ENCODE data around the gene CFHR4. TPM values are rescaled to one million over a fixed set of nuclear protein-coding genes. Genes with fewer than 3 reads are reported as not detected.

CFHR4 gene
- total RNA-seq, 1 experiment from 2014 or later, result not detected

DNA sequence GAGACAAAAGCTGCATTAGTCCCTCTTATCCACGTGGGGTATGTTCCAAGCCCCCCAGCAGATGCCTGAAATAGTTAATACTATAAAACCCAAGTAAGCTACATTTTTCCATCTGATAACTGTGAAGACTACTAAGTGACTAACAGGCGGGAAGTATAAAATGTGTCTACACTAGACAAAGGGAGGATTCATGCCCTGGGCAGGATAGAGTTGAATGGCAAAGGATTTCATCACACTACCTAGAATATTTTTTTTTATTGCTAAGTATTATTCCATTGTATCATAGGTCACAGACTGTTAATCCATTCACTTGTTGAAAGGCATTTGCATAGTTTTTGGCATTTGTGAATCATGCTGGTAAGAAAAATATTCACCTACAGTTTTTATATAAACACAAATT is 26.4 kb upstream of the CFHR4 start:
- H3K36me3 Mint-ChIP-seq (ENCODE audit: insufficient read depth, unreplicated experiment), result no peaks in the 10 kb centered on the region
- TF ChIP-seq, protein P1, sequence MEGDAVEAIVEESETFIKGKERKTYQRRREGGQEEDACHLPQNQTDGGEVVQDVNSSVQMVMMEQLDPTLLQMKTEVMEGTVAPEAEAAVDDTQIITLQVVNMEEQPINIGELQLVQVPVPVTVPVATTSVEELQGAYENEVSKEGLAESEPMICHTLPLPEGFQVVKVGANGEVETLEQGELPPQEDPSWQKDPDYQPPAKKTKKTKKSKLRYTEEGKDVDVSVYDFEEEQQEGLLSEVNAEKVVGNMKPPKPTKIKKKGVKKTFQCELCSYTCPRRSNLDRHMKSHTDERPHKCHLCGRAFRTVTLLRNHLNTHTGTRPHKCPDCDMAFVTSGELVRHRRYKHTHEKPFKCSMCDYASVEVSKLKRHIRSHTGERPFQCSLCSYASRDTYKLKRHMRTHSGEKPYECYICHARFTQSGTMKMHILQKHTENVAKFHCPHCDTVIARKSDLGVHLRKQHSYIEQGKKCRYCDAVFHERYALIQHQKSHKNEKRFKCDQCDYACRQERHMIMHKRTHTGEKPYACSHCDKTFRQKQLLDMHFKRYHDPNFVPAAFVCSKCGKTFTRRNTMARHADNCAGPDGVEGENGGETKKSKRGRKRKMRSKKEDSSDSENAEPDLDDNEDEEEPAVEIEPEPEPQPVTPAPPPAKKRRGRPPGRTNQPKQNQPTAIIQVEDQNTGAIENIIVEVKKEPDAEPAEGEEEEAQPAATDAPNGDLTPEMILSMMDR (IDR thresholded peaks at IDR 0.05; ENCODE audit: insufficient read depth in 1 of 2, low read depth in 1 of 2, low read length in 1 of 2, severe bottlenecking in 1 of 2, unreplicated experiment in 1 of 2), result no peak
- H3K4me3 ChIP-seq (ENCODE audit: low read depth, low read length), result no peak overlapping the region
- H3K36me3 ChIP-seq (ENCODE audit: control insufficient read depth, insufficient read depth, low read length), result no peaks in the 10 kb centered on the region
- no peaks in the 10 kb centered on the region for H3K27me3 Mint-ChIP-seq (ENCODE audit: insufficient read depth, unreplicated experiment)
- no peak overlapping the region for H3K27ac Mint-ChIP-seq (ENCODE audit: unreplicated experiment)
- H3K4me1 ChIP-seq, result no peaks in the 10 kb centered on the region
- ChIA-PET POLR2A (no interaction called here), CTCF (no interaction called here)
- no TSS peak for BruUV-seq (replicated peaks)
- H3K4me1 Mint-ChIP-seq (ENCODE audit: low read depth, unreplicated experiment), result no peaks in the 10 kb centered on the region
- H3K27me3 ChIP-seq (replicated peaks; ENCODE audit: control insufficient read depth, insufficient read depth, low read length), result no peaks in the 10 kb centered on the region
- H3K9me3 ChIP-seq, result no peaks in the 10 kb centered on the region
- intact Hi-C loops (cut with micrococcal nuclease; ENCODE audit: unreplicated experiment), result no loop called here
- peaks cover 9% of the 10 kb centered on the region for H3K9me3 Mint-ChIP-seq (ENCODE audit: unreplicated experiment)
- no peak for DNase-seq
- H3K4me3 Mint-ChIP-seq (ENCODE audit: unreplicated experiment), result no peak overlapping the region

DNA sequence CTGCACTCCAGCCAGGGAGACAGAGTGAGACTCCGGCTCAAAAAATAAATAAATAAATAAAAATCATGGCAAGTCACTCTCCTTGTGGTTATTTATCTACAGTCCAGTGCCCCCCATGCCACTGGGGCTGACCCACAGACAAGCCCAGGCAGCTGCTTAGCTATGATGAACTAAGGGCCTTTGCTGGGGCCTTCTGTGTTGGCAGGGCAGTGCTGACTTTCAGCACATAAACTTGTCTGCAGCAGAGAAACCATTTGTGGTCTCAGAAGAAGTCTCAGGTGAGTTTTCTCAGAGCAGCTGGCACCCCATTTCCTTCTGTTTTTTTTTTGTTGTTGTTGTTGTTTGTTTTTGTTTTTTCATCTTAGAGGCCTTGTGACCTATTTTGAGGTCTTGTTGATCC is 20.9 kb upstream of the CFHR4 start:
- Histone ChIP-seq H3K4me1 (no peaks in the 10 kb centered on the region), H3K36me3 (ENCODE audit: control insufficient read depth, insufficient read depth, low read length) (no peaks in the 10 kb centered on the region), H3K4me3 (ENCODE audit: low read depth, low read length) (no peak overlapping the region), H3K27me3 (replicated peaks; ENCODE audit: control insufficient read depth, insufficient read depth, low read length) (no peaks in the 10 kb centered on the region), H3K9me3 (no peaks in the 10 kb centered on the region)
- ChIA-PET CTCF (no interaction called here), POLR2A (no interaction called here)
- no peaks in the 10 kb centered on the region for H3K4me1 Mint-ChIP-seq (ENCODE audit: low read depth, unreplicated experiment)
- TF ChIP-seq, protein P1 (IDR thresholded peaks at IDR 0.05; ENCODE audit: insufficient read depth in 1 of 2, low read depth in 1 of 2, low read length in 1 of 2, severe bottlenecking in 1 of 2, unreplicated experiment in 1 of 2), result no peak
- H3K27ac Mint-ChIP-seq (ENCODE audit: unreplicated experiment), result no peak overlapping the region
- no peak overlapping the region for H3K4me3 Mint-ChIP-seq (ENCODE audit: unreplicated experiment)
- H3K36me3 Mint-ChIP-seq (ENCODE audit: insufficient read depth, unreplicated experiment), result no peaks in the 10 kb centered on the region
- DNase-seq, result no peak
- no peaks in the 10 kb centered on the region for H3K27me3 Mint-ChIP-seq (ENCODE audit: insufficient read depth, unreplicated experiment)
- intact Hi-C loops (cut with micrococcal nuclease; ENCODE audit: unreplicated experiment), result no loop called here
- no peaks in the 10 kb centered on the region for H3K9me3 Mint-ChIP-seq (ENCODE audit: unreplicated experiment)
- no TSS peak for BruUV-seq (replicated peaks)

DNA sequence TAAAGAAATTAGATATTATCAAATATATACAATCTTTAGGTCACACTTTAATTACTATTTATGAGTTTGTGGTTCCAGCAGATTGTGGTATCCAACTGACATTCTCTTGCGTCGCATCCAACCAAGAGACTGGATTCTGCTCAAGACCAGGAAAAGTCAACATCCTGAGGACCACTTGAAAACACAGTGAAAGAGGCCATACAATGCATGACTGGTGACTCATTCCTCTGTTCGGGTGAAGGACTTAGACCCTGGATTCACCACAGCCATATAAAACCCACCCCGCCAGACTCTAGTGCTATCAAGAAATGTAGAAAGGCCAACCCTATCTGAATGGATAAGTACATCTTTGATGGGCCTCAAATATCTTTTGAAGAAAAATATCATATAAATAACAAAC is 14.5 kb upstream of the CFHR4 start:
- no peaks in the 10 kb centered on the region for H3K4me1 ChIP-seq
- no peak overlapping the region for H3K4me3 ChIP-seq (ENCODE audit: low read depth, low read length)
- no peaks in the 10 kb centered on the region for H3K36me3 Mint-ChIP-seq (ENCODE audit: insufficient read depth, unreplicated experiment)
- no peaks in the 10 kb centered on the region for H3K4me1 Mint-ChIP-seq (ENCODE audit: low read depth, unreplicated experiment)
- no peak overlapping the region for H3K4me3 Mint-ChIP-seq (ENCODE audit: unreplicated experiment)
- H3K9me3 Mint-ChIP-seq (ENCODE audit: unreplicated experiment), result no peaks in the 10 kb centered on the region
- intact Hi-C loops (cut with micrococcal nuclease; ENCODE audit: unreplicated experiment), result no loop called here
- TF ChIP-seq, protein P1 (IDR thresholded peaks at IDR 0.05; ENCODE audit: insufficient read depth in 1 of 2, low read depth in 1 of 2, low read length in 1 of 2, severe bottlenecking in 1 of 2, unreplicated experiment in 1 of 2), result no peak
- no peaks in the 10 kb centered on the region for H3K36me3 ChIP-seq (ENCODE audit: control insufficient read depth, insufficient read depth, low read length)
- H3K27me3 Mint-ChIP-seq (ENCODE audit: insufficient read depth, unreplicated experiment), result no peaks in the 10 kb centered on the region
- ChIA-PET POLR2A (no interaction called here), CTCF (no interaction called here)
- H3K9me3 ChIP-seq, result no peaks in the 10 kb centered on the region
- no peaks in the 10 kb centered on the region for H3K27me3 ChIP-seq (replicated peaks; ENCODE audit: control insufficient read depth, insufficient read depth, low read length)
- BruUV-seq (replicated peaks), result no TSS peak
- no peak for DNase-seq
- no peak overlapping the region for H3K27ac Mint-ChIP-seq (ENCODE audit: unreplicated experiment)
